Measurements from ENCODE around the gene NBPF4.
"Not testable (repeated sequence)": the region's sequence is repeated elsewhere in the genome, so short reads cannot be mapped to it uniquely, and the experiment has no call there.

Gene NBPF4

GRCh38 chr1:108243976-108244375 is at the start of gene NBPF4:
NBPF4 (minus strand) TSS chr1:108244076; CDS start chr1:108243761, 315 bp downstream.
- not testable (repeated sequence) for DNase-seq (ENCODE audit: low read depth in 2 of 2)

- DNase-seq (ENCODE audit: low read depth in 2 of 2), result not testable (repeated sequence)
These were observed 38.8 kb upstream of the NBPF4 start for GRCh38 chr1:108282528-108283257.

- not testable (repeated sequence) for DNase-seq (ENCODE audit: low read depth in 2 of 2)
These were observed 28.8 kb upstream of the NBPF4 start for GRCh38 chr1:108272485-108273327.

DNA sequence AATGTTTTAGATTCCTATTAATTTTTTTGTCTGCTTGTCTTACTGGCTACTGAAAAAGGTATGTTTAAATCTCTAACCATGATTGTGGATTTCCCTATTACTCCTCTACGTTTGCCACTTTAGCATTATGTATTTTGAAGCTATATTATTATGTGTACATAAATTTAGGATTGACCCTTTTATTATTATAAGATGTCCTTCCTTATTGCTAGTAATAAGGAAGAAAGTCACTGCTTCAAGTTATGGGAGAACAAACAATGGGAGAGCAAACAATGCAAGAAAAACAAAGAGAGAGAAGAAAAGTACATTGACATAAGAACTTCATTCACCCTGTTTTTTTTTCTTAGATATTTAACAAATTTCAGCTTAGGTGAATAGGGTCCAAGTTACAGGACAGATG is 23.2 kb upstream of the NBPF4 start:
- DNase-seq (ENCODE audit: low read depth in 2 of 2), result not testable (repeated sequence)

- DNase-seq (ENCODE audit: low read depth in 2 of 2), result not testable (repeated sequence)
These were observed 18.1 kb upstream of the NBPF4 start for GRCh38 chr1:108261967-108262366.

GRCh38 chr1:108261519-108261918 is 17.6 kb upstream of the NBPF4 start:
- DNase-seq (ENCODE audit: low read depth in 2 of 2), result not testable (repeated sequence)

GRCh38 chr1:108260578-108261259 is 16.8 kb upstream of the NBPF4 start:
- DNase-seq (ENCODE audit: low read depth in 2 of 2), result not testable (repeated sequence)

GRCh38 chr1:108255426-108255825 is 11.6 kb upstream of the NBPF4 start:
- not testable (repeated sequence) for DNase-seq (ENCODE audit: low read depth in 2 of 2)

- not testable (repeated sequence) for DNase-seq (ENCODE audit: low read depth in 2 of 2)
These were observed 4.5 kb downstream of the NBPF4 start for GRCh38 chr1:108239426-108239825.

DNA sequence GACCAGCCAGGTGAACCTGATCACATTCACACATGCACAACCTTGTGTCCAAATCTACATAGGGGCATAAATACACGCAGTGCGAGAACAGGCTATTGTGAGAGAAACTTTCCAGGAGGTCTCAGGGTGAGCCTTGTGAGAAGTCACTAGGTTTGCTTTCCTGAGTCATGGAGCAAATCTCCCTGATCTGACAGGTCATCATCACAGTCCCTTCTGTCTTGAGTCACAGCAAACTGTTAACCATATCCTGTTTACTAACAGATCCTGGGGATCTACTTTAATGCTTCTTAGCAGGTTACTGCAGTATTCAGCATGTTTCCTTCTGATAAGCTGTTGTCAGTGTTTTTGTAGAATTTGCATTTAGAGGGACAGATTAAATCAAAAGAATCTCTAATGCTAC is 8.6 kb downstream of the NBPF4 start:
- not testable (repeated sequence) for DNase-seq (ENCODE audit: low read depth in 2 of 2)

GRCh38 chr1:108232183-108232582 is 11.7 kb downstream of the NBPF4 start:
- not testable (repeated sequence) for DNase-seq (ENCODE audit: low read depth in 2 of 2)

DNA sequence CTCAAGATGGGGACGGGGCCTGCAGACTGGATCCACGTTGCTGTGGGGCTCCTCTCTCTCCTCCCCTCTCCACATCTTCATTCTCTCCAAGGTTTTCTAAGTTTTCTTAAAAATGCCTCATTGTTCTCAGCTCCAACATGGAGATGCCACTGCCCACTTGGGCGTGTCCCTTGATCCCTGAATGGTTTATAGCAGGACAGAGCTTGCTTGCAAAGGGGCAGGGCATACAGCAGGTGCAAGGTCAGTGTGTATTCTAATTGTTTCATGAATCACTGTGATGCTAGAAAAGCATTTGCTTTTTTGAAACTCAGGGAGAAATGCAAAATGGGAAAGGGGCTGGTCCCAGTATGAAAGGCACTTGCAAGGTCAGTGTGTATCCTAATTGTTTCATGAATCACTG is 13.9 kb downstream of the NBPF4 start:
- not testable (repeated sequence) for DNase-seq (ENCODE audit: low read depth in 2 of 2)

- not testable (repeated sequence) for DNase-seq (ENCODE audit: low read depth in 2 of 2)
These were observed 16.1 kb downstream of the NBPF4 start for GRCh38 chr1:108227772-108228171.

- not testable (repeated sequence) for DNase-seq (ENCODE audit: low read depth in 2 of 2)
These were observed 17.0 kb downstream of the NBPF4 start for GRCh38 chr1:108226855-108227254.

DNA sequence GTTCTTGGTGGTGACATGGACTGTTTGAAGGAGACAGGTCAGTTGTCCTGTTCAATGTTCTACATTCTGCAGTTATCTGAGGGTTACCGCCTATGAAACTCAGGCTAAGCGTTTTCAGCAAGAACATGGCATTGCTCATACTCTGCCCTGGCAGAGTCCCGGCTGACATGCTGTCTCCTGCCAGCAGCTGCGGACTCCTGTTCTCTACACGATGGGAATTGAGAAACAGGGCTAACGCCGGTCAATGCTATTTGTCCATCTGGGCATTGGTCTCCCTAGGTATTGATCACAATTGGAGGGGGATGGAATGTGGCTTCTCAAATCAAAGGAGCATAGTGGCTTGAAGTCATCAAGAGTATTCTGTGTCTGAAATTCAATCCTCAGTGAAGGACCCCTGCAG is 20.6 kb downstream of the NBPF4 start:
- not testable (repeated sequence) for DNase-seq (ENCODE audit: low read depth in 2 of 2)

- not testable (repeated sequence) for DNase-seq (ENCODE audit: low read depth in 2 of 2)
These were observed 26.2 kb downstream of the NBPF4 start for GRCh38 chr1:108217515-108218174.

DNA sequence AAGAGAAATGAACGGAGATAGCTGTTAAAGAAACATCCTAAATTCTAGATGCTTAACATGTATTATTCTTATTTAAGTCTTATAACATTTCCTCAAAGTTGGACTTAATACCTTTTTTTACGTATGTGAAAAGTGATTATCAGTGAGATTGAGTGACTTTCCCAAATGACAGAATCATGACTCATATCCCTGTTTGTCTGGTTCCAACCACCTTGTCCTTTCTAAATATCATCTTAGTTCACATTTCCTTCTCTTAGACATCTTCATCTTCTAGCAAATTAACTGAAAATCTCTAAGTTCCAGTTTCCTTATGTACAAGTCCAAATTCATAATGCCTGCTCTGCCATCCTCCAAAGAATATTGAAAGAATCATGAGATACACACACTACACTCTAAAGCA is 26.9 kb downstream of the NBPF4 start:
- not testable (repeated sequence) for DNase-seq (ENCODE audit: low read depth in 2 of 2)

GRCh38 chr1:108216028-108216890 is 27.6 kb downstream of the NBPF4 start:
- not testable (repeated sequence) for DNase-seq (ENCODE audit: low read depth in 2 of 2)

DNA sequence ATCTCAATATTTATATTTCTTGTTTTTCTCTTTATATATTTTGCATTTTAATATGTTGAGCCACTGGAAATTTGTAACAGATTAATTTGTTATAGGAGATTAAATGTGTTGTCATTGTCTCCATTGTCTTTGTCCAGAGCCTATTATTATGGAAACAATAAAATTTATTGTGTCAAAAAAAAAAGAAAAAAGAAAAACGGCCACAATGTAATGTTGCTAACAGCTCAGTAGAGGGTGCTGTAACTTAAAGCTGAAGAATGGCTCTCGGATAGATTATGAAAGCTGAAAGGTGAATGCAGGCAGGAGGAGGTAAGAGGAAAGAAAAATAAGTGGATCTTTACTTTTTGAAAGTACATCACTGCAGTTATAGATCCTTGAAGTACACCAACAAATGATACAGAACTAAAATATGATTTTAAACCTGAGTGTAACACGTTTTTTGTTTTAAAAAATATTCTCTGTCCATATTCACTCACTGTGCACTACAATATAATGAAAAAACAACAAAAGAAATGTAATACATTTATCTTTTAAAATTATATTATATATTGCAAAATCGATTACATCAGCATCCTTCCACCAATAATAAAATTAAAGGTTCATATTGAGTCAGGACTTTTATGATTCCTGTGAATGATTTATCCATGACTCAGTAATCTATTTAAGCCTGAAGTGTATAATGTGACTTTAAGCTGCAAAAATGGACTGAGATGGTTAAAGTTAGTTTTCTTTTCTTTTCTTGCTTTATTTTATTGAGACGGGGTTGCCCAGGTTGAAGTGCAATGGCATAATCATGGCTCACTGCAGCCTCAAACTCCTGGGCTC is 29.0 kb downstream of the NBPF4 start:
- not testable (repeated sequence) for DNase-seq (ENCODE audit: low read depth in 2 of 2)

DNA sequence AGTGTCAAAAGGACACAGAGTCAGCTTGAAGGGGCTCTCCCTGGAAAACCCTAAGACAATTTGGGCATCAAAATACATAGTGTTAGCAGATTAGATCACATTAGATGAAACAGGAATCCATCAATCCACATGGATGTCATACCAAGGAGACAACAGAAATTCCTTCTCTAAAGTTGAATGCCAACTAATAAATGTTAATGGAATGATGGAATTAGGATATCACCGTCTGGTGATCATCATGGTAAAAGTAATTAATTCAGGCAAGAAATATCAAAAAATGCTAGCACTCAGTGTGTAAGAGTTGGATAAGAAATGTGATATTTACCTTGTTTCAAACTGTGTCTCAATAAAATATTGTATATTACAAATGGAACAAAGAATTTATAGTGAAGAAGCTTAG is 32.9 kb downstream of the NBPF4 start:
- no peak for DNase-seq (ENCODE audit: low read depth in 2 of 2)

Data from activated CD4-positive, alpha-beta T cell treated with anti-CD3 and anti-CD28 coated beads for 24 hours (primary cell).